ENCODE data around the gene VSIG1. TPM values are rescaled to one million over a fixed set of nuclear protein-coding genes. Genes with fewer than 3 reads are reported as not detected.

Gene VSIG1
- polyA plus RNA-seq, 2 donors, result 0.27 to 0.47 TPM

- H3K27me3 ChIP-seq (ENCODE audit: control insufficient read depth in 1 of 2, insufficient read depth in 2 of 2, low read length in 2 of 2), result peaks cover 0 to 4% of the 10 kb centered on the region in 2 donors
- no peak overlapping the region for H3K27ac ChIP-seq (ENCODE audit: low read depth in 2 of 2, low read length in 1 of 2)
- no peak overlapping the region for H3K4me3 ChIP-seq (ENCODE audit: low read depth in 1 of 2, low read length in 2 of 2)
- 47 to 66% methylated on average over 2 of the region's 2 CpGs for WGBS, 2 donors
- no peaks in the 10 kb centered on the region for H3K36me3 ChIP-seq (ENCODE audit: control insufficient read depth in 2 of 2, insufficient read depth in 2 of 2, low read length in 1 of 2)
- no peaks in the 10 kb centered on the region for H3K9me3 ChIP-seq (ENCODE audit: control insufficient read depth in 2 of 2, insufficient read depth in 1 of 2, low read depth in 1 of 2, low read length in 1 of 2)
- no peaks in the 10 kb centered on the region for H3K4me1 ChIP-seq (ENCODE audit: control insufficient read depth in 2 of 2, insufficient read depth in 2 of 2, low read length in 1 of 2)
These were observed 18.8 kb upstream of the VSIG1 start for GRCh38 chrX:108025954-108026600.

- 85 to 92% methylated on average over 1 of the region's 1 CpG for WGBS, 2 donors
- Histone ChIP-seq H3K4me1 (ENCODE audit: control insufficient read depth in 2 of 2, insufficient read depth in 2 of 2, low read length in 1 of 2) (no peaks in the 10 kb centered on the region), H3K27me3 (ENCODE audit: control insufficient read depth in 1 of 2, insufficient read depth in 2 of 2, low read length in 2 of 2) (peaks cover 0 to 4% of the 10 kb centered on the region in 2 donors)
These were observed 16.0 kb upstream of the VSIG1 start for GRCh38 chrX:108028854-108029253.

GRCh38 chrX:108029928-108030711 is 14.7 kb upstream of the VSIG1 start:
- Histone ChIP-seq H3K27ac (ENCODE audit: low read depth in 2 of 2, low read length in 1 of 2) (no peak overlapping the region), H3K4me1 (ENCODE audit: control insufficient read depth in 2 of 2, insufficient read depth in 2 of 2, low read length in 1 of 2) (no peaks in the 10 kb centered on the region), H3K4me3 (ENCODE audit: low read depth in 1 of 2, low read length in 2 of 2) (no peak overlapping the region), H3K36me3 (ENCODE audit: control insufficient read depth in 2 of 2, insufficient read depth in 2 of 2, low read length in 1 of 2) (no peaks in the 10 kb centered on the region), H3K9me3 (ENCODE audit: control insufficient read depth in 2 of 2, insufficient read depth in 1 of 2, low read depth in 1 of 2, low read length in 1 of 2) (no peaks in the 10 kb centered on the region), H3K27me3 (ENCODE audit: control insufficient read depth in 1 of 2, insufficient read depth in 2 of 2, low read length in 2 of 2) (peaks cover 0 to 4% of the 10 kb centered on the region in 2 donors)
- 80 to 83% methylated on average over 5 of the region's 5 CpGs for WGBS, 2 donors

More at GRCh38 chrX:108028854-108029253, 16.0 kb upstream of the VSIG1 start:
- H3K4me3 ChIP-seq (ENCODE audit: low read depth in 1 of 2, low read length in 2 of 2), result no peak overlapping the region
- no peak overlapping the region for H3K27ac ChIP-seq (ENCODE audit: low read depth in 2 of 2, low read length in 1 of 2)
- no peaks in the 10 kb centered on the region for H3K36me3 ChIP-seq (ENCODE audit: control insufficient read depth in 2 of 2, insufficient read depth in 2 of 2, low read length in 1 of 2)
- no peaks in the 10 kb centered on the region for H3K9me3 ChIP-seq (ENCODE audit: control insufficient read depth in 2 of 2, insufficient read depth in 1 of 2, low read depth in 1 of 2, low read length in 1 of 2)

GRCh38 chrX:108032944-108033343 is 11.9 kb upstream of the VSIG1 start:
- no peaks in the 10 kb centered on the region for H3K4me1 ChIP-seq (ENCODE audit: control insufficient read depth in 2 of 2, insufficient read depth in 2 of 2, low read length in 1 of 2)
- WGBS, 2 donors, result 84 to 91% methylated on average over 5 of the region's 5 CpGs
- H3K36me3 ChIP-seq (ENCODE audit: control insufficient read depth in 2 of 2, insufficient read depth in 2 of 2, low read length in 1 of 2), result no peaks in the 10 kb centered on the region
- no peak overlapping the region for H3K27ac ChIP-seq (ENCODE audit: low read depth in 2 of 2, low read length in 1 of 2)
- H3K27me3 ChIP-seq (ENCODE audit: control insufficient read depth in 1 of 2, insufficient read depth in 2 of 2, low read length in 2 of 2), result peaks cover 0 to 3% of the 10 kb centered on the region in 2 donors
- no peak overlapping the region for H3K4me3 ChIP-seq (ENCODE audit: low read depth in 1 of 2, low read length in 2 of 2)
- H3K9me3 ChIP-seq (ENCODE audit: control insufficient read depth in 2 of 2, insufficient read depth in 1 of 2, low read depth in 1 of 2, low read length in 1 of 2), result no peaks in the 10 kb centered on the region

- H3K4me1 ChIP-seq (ENCODE audit: control insufficient read depth in 2 of 2, insufficient read depth in 2 of 2, low read length in 1 of 2), result no peaks in the 10 kb centered on the region
- H3K4me3 ChIP-seq (ENCODE audit: low read depth in 1 of 2, low read length in 2 of 2), result no peak overlapping the region
- no peaks in the 10 kb centered on the region for H3K9me3 ChIP-seq (ENCODE audit: control insufficient read depth in 2 of 2, insufficient read depth in 1 of 2, low read depth in 1 of 2, low read length in 1 of 2)
- 55 to 56% methylated on average over 3 of the region's 3 CpGs for WGBS, 2 donors
- H3K27ac ChIP-seq (ENCODE audit: low read depth in 2 of 2, low read length in 1 of 2), result no peak overlapping the region
- no peaks in the 10 kb centered on the region for H3K36me3 ChIP-seq (ENCODE audit: control insufficient read depth in 2 of 2, insufficient read depth in 2 of 2, low read length in 1 of 2)
- H3K27me3 ChIP-seq (ENCODE audit: control insufficient read depth in 1 of 2, insufficient read depth in 2 of 2, low read length in 2 of 2), result peaks cover 0 to 3% of the 10 kb centered on the region in 2 donors
These were observed 11.0 kb upstream of the VSIG1 start for GRCh38 chrX:108033890-108034289.

- 69 to 90% methylated on average over 3 of the region's 3 CpGs for WGBS, 2 donors
- H3K36me3 ChIP-seq (ENCODE audit: control insufficient read depth in 2 of 2, insufficient read depth in 2 of 2, low read length in 1 of 2), result no peaks in the 10 kb centered on the region
- H3K27me3 ChIP-seq (ENCODE audit: control insufficient read depth in 1 of 2, insufficient read depth in 2 of 2, low read length in 2 of 2), result peaks cover 0 to 3% of the 10 kb centered on the region in 2 donors
- no peaks in the 10 kb centered on the region for H3K4me1 ChIP-seq (ENCODE audit: control insufficient read depth in 2 of 2, insufficient read depth in 2 of 2, low read length in 1 of 2)
- H3K27ac ChIP-seq (ENCODE audit: low read depth in 2 of 2, low read length in 1 of 2), result no peak overlapping the region
- no peak overlapping the region for H3K4me3 ChIP-seq (ENCODE audit: low read depth in 1 of 2, low read length in 2 of 2)
- H3K9me3 ChIP-seq (ENCODE audit: control insufficient read depth in 2 of 2, insufficient read depth in 1 of 2, low read depth in 1 of 2, low read length in 1 of 2), result no peaks in the 10 kb centered on the region
These were observed 10.1 kb upstream of the VSIG1 start for GRCh38 chrX:108034725-108035124.

- H3K27ac ChIP-seq (ENCODE audit: low read depth in 2 of 2, low read length in 1 of 2), result no peak overlapping the region
- peaks cover 0 to 3% of the 10 kb centered on the region in 2 donors for H3K27me3 ChIP-seq (ENCODE audit: control insufficient read depth in 1 of 2, insufficient read depth in 2 of 2, low read length in 2 of 2)
- H3K36me3 ChIP-seq (ENCODE audit: control insufficient read depth in 2 of 2, insufficient read depth in 2 of 2, low read length in 1 of 2), result no peaks in the 10 kb centered on the region
- H3K4me1 ChIP-seq (ENCODE audit: control insufficient read depth in 2 of 2, insufficient read depth in 2 of 2, low read length in 1 of 2), result no peaks in the 10 kb centered on the region
- WGBS, 2 donors, result 52 to 67% methylated on average over 4 of the region's 4 CpGs
- no peaks in the 10 kb centered on the region for H3K9me3 ChIP-seq (ENCODE audit: control insufficient read depth in 2 of 2, insufficient read depth in 1 of 2, low read depth in 1 of 2, low read length in 1 of 2)
- H3K4me3 ChIP-seq (ENCODE audit: low read depth in 1 of 2, low read length in 2 of 2), result no peak overlapping the region
These were observed 8.4 kb upstream of the VSIG1 start for GRCh38 chrX:108036298-108036973.

- Histone ChIP-seq H3K4me3 (ENCODE audit: low read depth in 1 of 2, low read length in 2 of 2) (no peak overlapping the region), H3K4me1 (ENCODE audit: control insufficient read depth in 2 of 2, insufficient read depth in 2 of 2, low read length in 1 of 2) (no peaks in the 10 kb centered on the region)
- 44 to 59% methylated on average over 1 of the region's 1 CpG for WGBS, 2 donors
These were observed 4.8 kb downstream of the VSIG1 start for GRCh38 chrX:108049649-108050048.

GRCh38 chrX:108053218-108053617 is 8.4 kb downstream of the VSIG1 start:
- Histone ChIP-seq H3K27me3 (ENCODE audit: control insufficient read depth in 1 of 2, insufficient read depth in 2 of 2, low read length in 2 of 2) (peaks cover 0 to 11% of the 10 kb centered on the region in 2 donors), H3K4me1 (ENCODE audit: control insufficient read depth in 2 of 2, insufficient read depth in 2 of 2, low read length in 1 of 2) (no peaks in the 10 kb centered on the region), H3K9me3 (ENCODE audit: control insufficient read depth in 2 of 2, insufficient read depth in 1 of 2, low read depth in 1 of 2, low read length in 1 of 2) (no peaks in the 10 kb centered on the region)

More at GRCh38 chrX:108049649-108050048, 4.8 kb downstream of the VSIG1 start:
- H3K9me3 ChIP-seq (ENCODE audit: control insufficient read depth in 2 of 2, insufficient read depth in 1 of 2, low read depth in 1 of 2, low read length in 1 of 2), result no peaks in the 10 kb centered on the region
- no peaks in the 10 kb centered on the region for H3K36me3 ChIP-seq (ENCODE audit: control insufficient read depth in 2 of 2, insufficient read depth in 2 of 2, low read length in 1 of 2)
- no peak overlapping the region for H3K27ac ChIP-seq (ENCODE audit: low read depth in 2 of 2, low read length in 1 of 2)
- peaks cover 0 to 5% of the 10 kb centered on the region in 2 donors for H3K27me3 ChIP-seq (ENCODE audit: control insufficient read depth in 1 of 2, insufficient read depth in 2 of 2, low read length in 2 of 2)

More at GRCh38 chrX:108053218-108053617, 8.4 kb downstream of the VSIG1 start:
- no peak overlapping the region for H3K27ac ChIP-seq (ENCODE audit: low read depth in 2 of 2, low read length in 1 of 2)
- H3K4me3 ChIP-seq (ENCODE audit: low read depth in 1 of 2, low read length in 2 of 2), result no peak overlapping the region
- no peaks in the 10 kb centered on the region for H3K36me3 ChIP-seq (ENCODE audit: control insufficient read depth in 2 of 2, insufficient read depth in 2 of 2, low read length in 1 of 2)

All from esophagus (tissue), 2 donors.